Measurements from ENCODE around the gene DNAJB11. TPM values are rescaled to one million over a fixed set of nuclear protein-coding genes. Genes with fewer than 3 reads are reported as not detected.
A peak's percentile ranks its signal among the peaks of the same experiment; 100 is the strongest.

The DNAJB11 gene
- total RNA-seq, 1 donor from 2014 or later = 63.6 TPM

GRCh38 chr3:186532598-186533072 lies 37.9 kb upstream of the DNAJB11 start:
- no peak overlapping the region for H3K27ac Mint-ChIP-seq (ENCODE audit: unreplicated experiment)

GRCh38 chr3:186534113-186534669 lies 36.3 kb upstream of the DNAJB11 start:
- no peaks in the 10 kb centered on the region for H3K9me3 Mint-ChIP-seq (ENCODE audit: low read depth)
- H3K4me3 Mint-ChIP-seq (ENCODE audit: unreplicated experiment) = no peak overlapping the region
- DNase-seq (ENCODE audit: low spot score) = no peak
- no peak for TF ChIP-seq CTCF (IDR thresholded peaks at IDR 0.05)
- no peaks in the 10 kb centered on the region for H3K36me3 Mint-ChIP-seq (ENCODE audit: low read depth)
- no peaks in the 10 kb centered on the region for H3K27me3 Mint-ChIP-seq (ENCODE audit: low read depth)
- peaks cover 13% of the 10 kb centered on the region for H3K4me1 Mint-ChIP-seq (ENCODE audit: low read depth)
- H3K27ac Mint-ChIP-seq (ENCODE audit: unreplicated experiment) = no peak overlapping the region

More at GRCh38 chr3:186532598-186533072, 37.9 kb upstream of the DNAJB11 start:
- Mint-ChIP-seq H3K4me1 (ENCODE audit: low read depth) (peaks cover 13% of the 10 kb centered on the region), H3K9me3 (ENCODE audit: low read depth) (no peaks in the 10 kb centered on the region), H3K27me3 (ENCODE audit: low read depth) (peaks cover 3% of the 10 kb centered on the region), H3K36me3 (ENCODE audit: low read depth) (peaks cover 3% of the 10 kb centered on the region), H3K4me3 (ENCODE audit: unreplicated experiment) (no peak overlapping the region)
- DNase-seq (ENCODE audit: low spot score) = no peak
- TF ChIP-seq CTCF (IDR thresholded peaks at IDR 0.05) = no peak

GRCh38 chr3:186536883-186537844 lies 33.4 kb upstream of the DNAJB11 start:
- DNase-seq (ENCODE audit: low spot score) = no peak
- peak overlapping the region; percentile 60 for H3K27ac Mint-ChIP-seq (ENCODE audit: unreplicated experiment)
- no peak for TF ChIP-seq CTCF (IDR thresholded peaks at IDR 0.05)
- no peak overlapping the region for H3K4me3 Mint-ChIP-seq (ENCODE audit: unreplicated experiment)
- no peaks in the 10 kb centered on the region for H3K36me3 Mint-ChIP-seq (ENCODE audit: low read depth)
- H3K27me3 Mint-ChIP-seq (ENCODE audit: low read depth) = no peaks in the 10 kb centered on the region
- H3K9me3 Mint-ChIP-seq (ENCODE audit: low read depth) = no peaks in the 10 kb centered on the region
- H3K4me1 Mint-ChIP-seq (ENCODE audit: low read depth) = peaks cover 18% of the 10 kb centered on the region

- Mint-ChIP-seq H3K9me3 (ENCODE audit: low read depth) (no peaks in the 10 kb centered on the region), H3K27ac (ENCODE audit: unreplicated experiment) (no peak overlapping the region), H3K4me3 (ENCODE audit: unreplicated experiment) (no peak overlapping the region), H3K27me3 (ENCODE audit: low read depth) (no peaks in the 10 kb centered on the region), H3K36me3 (ENCODE audit: low read depth) (no peaks in the 10 kb centered on the region), H3K4me1 (ENCODE audit: low read depth) (peaks cover 18% of the 10 kb centered on the region)
- TF ChIP-seq CTCF (IDR thresholded peaks at IDR 0.05) = no peak
- no peak for DNase-seq (ENCODE audit: low spot score)
Measured at GRCh38 chr3:186538779-186539178, 31.7 kb upstream of the DNAJB11 start.

GRCh38 chr3:186540221-186540834 lies 30.2 kb upstream of the DNAJB11 start:
- Mint-ChIP-seq H3K4me3 (ENCODE audit: unreplicated experiment) (no peak overlapping the region), H3K4me1 (ENCODE audit: low read depth) (peaks cover 18% of the 10 kb centered on the region), H3K27me3 (ENCODE audit: low read depth) (no peaks in the 10 kb centered on the region), H3K9me3 (ENCODE audit: low read depth) (no peaks in the 10 kb centered on the region), H3K36me3 (ENCODE audit: low read depth) (peaks cover 2% of the 10 kb centered on the region), H3K27ac (ENCODE audit: unreplicated experiment) (no peak overlapping the region)
- TF ChIP-seq CTCF (IDR thresholded peaks at IDR 0.05) = peak; percentile 99
- no peak for DNase-seq (ENCODE audit: low spot score)

Data from chondrocyte (in vitro differentiated cells).